GM18517 (cell line): Measurements from ENCODE around the gene GSN.

ENCODE experiments used
- ATAC-seq: cut with Tn5 transposase; IDR thresholded peaks from one replicate; pipeline ENCODE4 v1.9.1; 2021; ENCODE audit warnings: mild to moderate bottlenecking, moderate library complexity; ENCODE audit not compliant: unreplicated experiment

The GSN gene

GRCh38 chr9:121242959-121243346, 25.0 kb upstream of the GSN start:
- no peak for ATAC-seq

GRCh38 chr9:121246821-121247561, 21.0 kb upstream of the GSN start:
- ATAC-seq = no peak

- no peak for ATAC-seq
Measured at GRCh38 chr9:121249563-121249962, 18.4 kb upstream of the GSN start.

- ATAC-seq = no peak
Measured at GRCh38 chr9:121252104-121252851, 15.7 kb upstream of the GSN start.

GRCh38 chr9:121253162-121253561, 14.8 kb upstream of the GSN start:
- no peak for ATAC-seq

- no peak for ATAC-seq
Measured at GRCh38 chr9:121253821-121254501, 14.0 kb upstream of the GSN start.

- no peak for ATAC-seq
Measured at GRCh38 chr9:121259498-121259897, 8.5 kb upstream of the GSN start.

GRCh38 chr9:121259935-121260334, 8.0 kb upstream of the GSN start:
- no peak for ATAC-seq

- ATAC-seq = no peak
Measured at GRCh38 chr9:121260457-121261106, 7.4 kb upstream of the GSN start.

GRCh38 chr9:121261107-121261460, 6.9 kb upstream of the GSN start:
- no peak for ATAC-seq

- no peak for ATAC-seq
Measured at GRCh38 chr9:121261755-121262154, 6.2 kb upstream of the GSN start.

- ATAC-seq = no peak
Measured at GRCh38 chr9:121262423-121262822, 5.5 kb upstream of the GSN start.

- ATAC-seq = no peak
Measured at GRCh38 chr9:121262953-121263352, 5.0 kb upstream of the GSN start.

- ATAC-seq = no peak
Measured at GRCh38 chr9:121266356-121266755, 1.6 kb upstream of the GSN start.

GRCh38 chr9:121266906-121267650, 884 bp upstream of the GSN start:
- ATAC-seq = no peak

- ATAC-seq = no peak
Measured at GRCh38 chr9:121268598-121268850, 562 bp downstream of the GSN start.

- no peak for ATAC-seq
Measured at GRCh38 chr9:121268851-121269641, 1.1 kb downstream of the GSN start.

- ATAC-seq = no peak
Measured at GRCh38 chr9:121269642-121270254, 1.8 kb downstream of the GSN start.

- no peak for ATAC-seq
Measured at GRCh38 chr9:121271368-121272341, 3.7 kb downstream of the GSN start.
